H1 (cell line): Measurements from ENCODE around the gene GTF2F1. TPM values are rescaled to one million over a fixed set of nuclear protein-coding genes. Genes with fewer than 3 reads are reported as not detected.

ENCODE experiments used
- CTCF ChIA-PET: fragments of 300-600 bp; sonication (Branson Sonifier 250); formaldehyde crosslinking; loops from one replicate; lab custom pipeline; 2021; ENCODE audit not compliant: partially characterized antibody; lab: Charles Lee
- POLR2A ChIA-PET: fragments of 300-600 bp; sonication (Branson Sonifier 250); formaldehyde crosslinking; loops from one replicate; lab custom pipeline; 2021; ENCODE audit warnings: inconsistent platforms; ENCODE audit not compliant: partially characterized antibody; lab: Charles Lee
- DNase-seq, 2 experiments: peaks; one replicate each; pipeline versions ENCODE4 v3.0.0 to v3.0.0-alpha.2; 2010 to 2022; ENCODE audit warnings: low spot score in 2 of 2, low read depth in 1 of 2, mixed read lengths in 1 of 2
- FAIRE-seq: peaks from 2 replicates; lab custom pipeline; 2011; peaks lifted over from hg19 to GRCh38; lab: Jason Lieb, UNC
- H2AFZ ChIP-seq: 2 replicates; pipeline ENCODE4 v1.8.1; 2012; ENCODE audit warnings: low read length, inconsistent platforms
- H2AK5ac ChIP-seq: 2 replicates; pipeline ENCODE4 v1.6.1; 2013; ENCODE audit warnings: low read depth, low read length
- H2BK120ac ChIP-seq: replicated peaks from 2 replicates; pipeline ENCODE3; 2013; ENCODE audit warnings: low read depth, low read length, inconsistent platforms
- H2BK12ac ChIP-seq: 2 replicates; pipeline ENCODE4 v1.6.1; 2013; ENCODE audit warnings: low read depth, low read length
- H2BK15ac ChIP-seq: 2 replicates; pipeline ENCODE4 v1.6.1; 2013; ENCODE audit warnings: low read length
- H2BK20ac ChIP-seq: 2 replicates; pipeline ENCODE4 v1.6.1; 2013; ENCODE audit warnings: low read length
- H2BK5ac ChIP-seq: 2 replicates; pipeline ENCODE4 v1.6.1; 2013; ENCODE audit warnings: low read depth, low read length
- H3K14ac ChIP-seq: 2 replicates; pipeline ENCODE4 v1.6.1; 2013; ENCODE audit warnings: inconsistent platforms; ENCODE audit not compliant: insufficient read length
- H3K18ac ChIP-seq: 2 replicates; pipeline ENCODE4 v1.6.1; 2013; ENCODE audit warnings: low read length; ENCODE audit errors: extremely low read depth
- H3K23ac ChIP-seq: 2 replicates; pipeline ENCODE4 v1.6.1; 2013; ENCODE audit warnings: inconsistent platforms; ENCODE audit not compliant: insufficient read length
- H3K23me2 ChIP-seq: 2 replicates; pipeline ENCODE4 v1.6.1; 2013; ENCODE audit warnings: low read depth, low read length
- H3K27ac ChIP-seq: 2 replicates; pipeline ENCODE4 v1.6.1; 2011; ENCODE audit warnings: low read depth, low read length, inconsistent platforms
- H3K27me3 ChIP-seq, 4 experiments: replicated peaks in 1 of 4; 1 replicate in 1 of 4; 2 replicates in 3 of 4; pipeline versions ENCODE4 v1.6.1 to v1.8.1; 2011 to 2013; ENCODE audit warnings: low read length in 3 of 4, mild to moderate bottlenecking in 3 of 4, inconsistent platforms in 2 of 4, mixed read lengths in 2 of 4, moderate library complexity in 1 of 4; ENCODE audit not compliant: control insufficient read depth in 3 of 4, insufficient read depth in 3 of 4; ENCODE audit errors: extremely low read depth in 1 of 4
- H3K36me3 ChIP-seq, 4 experiments: 2 replicates each; pipeline versions ENCODE4 v1.6.1 to v1.8.1; 2011 to 2013; ENCODE audit warnings: mild to moderate bottlenecking in 4 of 4, low read length in 3 of 4, moderate library complexity in 2 of 4, control low read depth in 1 of 4, inconsistent platforms in 1 of 4; ENCODE audit not compliant: insufficient read depth in 4 of 4, control insufficient read depth in 2 of 4
- H3K4ac ChIP-seq: replicated peaks from 2 replicates; pipeline ENCODE3; 2013; ENCODE audit warnings: low read length, low read depth, mixed read lengths, inconsistent platforms; ENCODE audit not compliant: insufficient read length
- H3K4me1 ChIP-seq, 4 experiments: replicated peaks in 1 of 4; 1 replicate in 1 of 4; 2 replicates in 3 of 4; pipeline versions ENCODE4 v1.6.1 to v1.8.1; 2011 to 2013; ENCODE audit warnings: low read length in 3 of 4, inconsistent platforms in 2 of 4, mixed read lengths in 1 of 4; ENCODE audit not compliant: insufficient read depth in 4 of 4, control insufficient read depth in 3 of 4
- H3K4me2 ChIP-seq, 2 experiments: 2 replicates each; pipeline versions ENCODE4 v1.6.1 to v1.8.1; 2011 to 2013; ENCODE audit warnings: low read depth in 2 of 2, low read length in 2 of 2, control low read depth in 1 of 2, inconsistent platforms in 1 of 2, mild to moderate bottlenecking in 1 of 2; ENCODE audit not compliant: insufficient read depth in 1 of 2
- H3K4me3 ChIP-seq, 4 experiments: fragments of 200-600, 300-600 bp in 1 of 4; sonication (generic), shearing (Covaris generic), sonication (Bioruptor Twin) in 1 of 4; 2 replicates each; pipeline versions ENCODE4 v1.5.1 to v1.8.1; 2011 to 2016; ENCODE audit warnings: low read length in 4 of 4, low read depth in 3 of 4, control low read depth in 2 of 4, inconsistent platforms in 2 of 4, mild to moderate bottlenecking in 2 of 4, mixed read lengths in 1 of 4, moderate library complexity in 1 of 4; ENCODE audit not compliant: insufficient read depth in 2 of 4; ENCODE audit errors: extremely low read depth in 1 of 4
- H3K56ac ChIP-seq: replicated peaks from 2 replicates; pipeline ENCODE3; 2013; ENCODE audit warnings: low read depth, mild to moderate bottlenecking, mixed read lengths, low read length, inconsistent platforms; ENCODE audit not compliant: insufficient read length
- H3K79me1 ChIP-seq: 2 replicates; pipeline ENCODE4 v1.6.1; 2013; ENCODE audit warnings: low read depth, low read length, control low read depth
- H3K79me2 ChIP-seq, 2 experiments: 2 replicates each; pipeline versions ENCODE4 v1.6.1 to v1.8.1; 2012 to 2013; ENCODE audit warnings: low read length in 2 of 2, mild to moderate bottlenecking in 2 of 2, inconsistent platforms in 1 of 2; ENCODE audit not compliant: insufficient read depth in 2 of 2, control insufficient read depth in 1 of 2
- H3K9ac ChIP-seq, 4 experiments: replicated peaks in 1 of 4; 1 replicate in 1 of 4; 2 replicates in 3 of 4; pipeline versions ENCODE4 v1.6.1 to v1.8.1; 2011 to 2013; ENCODE audit warnings: low read depth in 3 of 4, low read length in 3 of 4, control low read depth in 2 of 4, mild to moderate bottlenecking in 2 of 4, moderate library complexity in 2 of 4, inconsistent platforms in 1 of 4; ENCODE audit errors: extremely low read depth in 1 of 4
- H3K9me3 ChIP-seq, 2 experiments: 2 replicates each; pipeline versions ENCODE4 v1.6.1 to v1.8.1; 2012 to 2013; ENCODE audit warnings: mild to moderate bottlenecking in 2 of 2, moderate library complexity in 2 of 2, control low read depth in 1 of 2, inconsistent platforms in 1 of 2, low read depth in 1 of 2, low read length in 1 of 2, mixed read lengths in 1 of 2; ENCODE audit not compliant: insufficient read depth in 2 of 2
- H4K20me1 ChIP-seq, 2 experiments: replicated peaks in 1 of 2; 2 replicates each; pipeline versions ENCODE3 to v1.8.1; 2011 to 2013; ENCODE audit warnings: inconsistent platforms in 2 of 2, low read length in 2 of 2, mild to moderate bottlenecking in 1 of 2; ENCODE audit not compliant: insufficient read depth in 2 of 2, control insufficient read depth in 1 of 2
- H4K5ac ChIP-seq: 2 replicates; pipeline ENCODE4 v1.6.1; 2013; ENCODE audit warnings: low read length, low read depth, mixed read lengths, inconsistent platforms; ENCODE audit not compliant: insufficient read length
- H4K8ac ChIP-seq: 2 replicates; pipeline ENCODE4 v1.8.0; 2013; ENCODE audit warnings: mild to moderate bottlenecking, moderate library complexity, low read length, inconsistent platforms; ENCODE audit not compliant: insufficient read depth; ENCODE audit errors: extremely low read depth
- H4K91ac ChIP-seq: replicated peaks from 2 replicates; pipeline ENCODE3; 2013; ENCODE audit warnings: low read length, mixed read lengths, inconsistent platforms; ENCODE audit not compliant: insufficient read length
- ATF2 ChIP-seq: IDR thresholded peaks from 2 replicates; pipeline ENCODE4 v1.6.1; 2012; ENCODE audit warnings: low read length, inconsistent platforms
- BCL11A ChIP-seq, 2 experiments: IDR thresholded peaks; one replicate each; pipeline ENCODE4 v1.6.1; 2011; ENCODE audit warnings: low read depth in 2 of 2, low read length in 2 of 2, mild to moderate bottlenecking in 2 of 2
- EP300 ChIP-seq, 2 experiments: IDR thresholded peaks; 1 replicate in 1 of 2; 2 replicates in 1 of 2; pipeline ENCODE4 v1.6.1; 2011 to 2012; ENCODE audit warnings: low read depth in 2 of 2, low read length in 2 of 2, mild to moderate bottlenecking in 2 of 2, borderline replicate concordance in 1 of 2, inconsistent platforms in 1 of 2, moderate library complexity in 1 of 2
- KDM1A ChIP-seq: fragments of 200-600, 300-600 bp; sonication (generic); IDR thresholded peaks from 2 replicates; pipeline ENCODE4 v1.7.1; 2016; ENCODE audit warnings: mild to moderate bottlenecking, low read length, borderline replicate concordance
- NRF1 ChIP-seq: IDR thresholded peaks from 2 replicates; pipeline ENCODE4 v1.6.1; 2011; ENCODE audit warnings: mild to moderate bottlenecking, low read depth, low read length, improper control_type of control experiment
- POLR2AphosphoS5 ChIP-seq: IDR thresholded peaks from 2 replicates; pipeline ENCODE4 v1.6.1; 2011; ENCODE audit warnings: low read depth, low read length
- POU5F1 ChIP-seq: IDR thresholded peaks from 2 replicates; pipeline ENCODE4 v1.6.1; 2011; ENCODE audit warnings: low read depth, mild to moderate bottlenecking, low read length, moderate library complexity
- SP1 ChIP-seq: IDR thresholded peaks from 2 replicates; pipeline ENCODE4 v1.6.1; 2011; ENCODE audit warnings: low read depth, low read length
- SUZ12 ChIP-seq: fragments of 200-600 bp; sonication (generic); IDR thresholded peaks from 2 replicates; pipeline ENCODE4 v1.6.1; 2012; ENCODE audit warnings: mild to moderate bottlenecking, inconsistent platforms, low read length, moderate library complexity, mixed read lengths
- USF2 ChIP-seq: IDR thresholded peaks from 2 replicates; pipeline ENCODE4 v1.6.1; 2011; ENCODE audit warnings: low read length, improper control_type of control experiment
- WGBS, 2 experiments: shearing (Covaris generic) in 1 of 2; methylation state at CpG; one replicate each; pipeline versions ENCODE4 v1.1.6 to v1.1.7; 2013 to 2015; ENCODE audit warnings: low lambda C conversion rate in 2 of 2, mixed read lengths in 2 of 2, inconsistent platforms in 1 of 2, low coverage in 1 of 2, missing lambda C conversion rate in 1 of 2; ENCODE audit not compliant: insufficient replicate concordance in 2 of 2, insufficient coverage in 1 of 2, insufficient read length in 1 of 2; ENCODE audit errors: extremely low coverage in 1 of 2, missing lambda C conversion rate in 1 of 2; 5-methylcytosine and 5-hydroxymethylcytosine counted together
- polyA plus RNA-seq, 7 experiments: library from polyadenylated mRNA; depleted of rRNA in 3 of 7; stranded (reverse) in 5 of 7; unstranded in 2 of 7; fragments of >200 nt in 5 of 7; fragments of 200-250 nt in 2 of 7; gene quantifications; 1 replicate in 5 of 7; 2 replicates in 1 of 7; 4 replicates in 1 of 7; pipeline versions ENCODE4 v1.2.1 to v1.2.3, GENCODE V29; 2011 to 2013; ENCODE audit warnings: missing spikeins in 2 of 7, mixed read lengths in 2 of 7
- total RNA-seq: library from RNA; stranded (reverse); fragmentation: NEBNext Ultra II Directional; extraction: Animal tissue kit (Norgen Biotek cat#: 25700); gene quantifications from 2 replicates; pipeline ENCODE4 v1.2.1, GENCODE V29; 2021

Gene GTF2F1
- total and polyA plus RNA-seq, 2 of the 8 experiments (the other 6 are each of a cell fraction or from before 2014, with no cell fraction given), result 29.3 to 56.3 TPM

- H3K79me2 ChIP-seq, result no peaks in the 10 kb centered on the region
- no peak overlapping the region for H2AK5ac ChIP-seq
- no peak for FAIRE-seq
- H3K36me3 ChIP-seq, result peaks cover 20 to 50% (median 40%) of the 10 kb centered on the region in 4 experiments
- H2BK20ac ChIP-seq, result no peak overlapping the region
- H3K4me3 ChIP-seq, result no peak overlapping the region
- no peak overlapping the region for H2BK12ac ChIP-seq
- no peak overlapping the region for H2AFZ ChIP-seq
- H3K14ac ChIP-seq, result no peak overlapping the region
- H3K79me1 ChIP-seq, result no peaks in the 10 kb centered on the region
- H4K8ac ChIP-seq, result no peak overlapping the region
- H2BK5ac ChIP-seq, result no peak overlapping the region
- no peak overlapping the region for H3K23ac ChIP-seq
- H3K4me1 ChIP-seq, result peaks cover 0 to under 1% (median 0%) of the 10 kb centered on the region in 4 experiments; a peak in 3 of 7 replicates
- H3K27ac ChIP-seq, result no peak overlapping the region
- H3K4ac ChIP-seq, result no peak overlapping the region
- H4K91ac ChIP-seq, result no peak overlapping the region
- 92% methylated on average over 19 of the region's 40 CpGs; no CpG with 5 or more reads in 1 of the 2 experiments for WGBS, 2 experiments
- H3K9me3 ChIP-seq, result peaks cover 5 to 11% of the 10 kb centered on the region in 2 experiments; a peak in 2 of 4 replicates
- peaks cover 2 to 6% of the 10 kb centered on the region in 2 experiments for H4K20me1 ChIP-seq
- H2BK15ac ChIP-seq, result no peak overlapping the region
- H3K18ac ChIP-seq, result no peak overlapping the region
- no peak overlapping the region for H3K4me2 ChIP-seq
- no peak overlapping the region for H2BK120ac ChIP-seq
- H3K27me3 ChIP-seq, result no peaks in the 10 kb centered on the region
- ChIA-PET POLR2A (interaction anchor here (0.7 to 0.8 kb wide), 3 partner anchors 20 to 40 kb away, joined by 3 to 4 read pairs (median 3); partner anchors contain the start of gene CLPP), CTCF (no interaction called here)
- no peak overlapping the region for H3K9ac ChIP-seq
- H4K5ac ChIP-seq, result no peak overlapping the region
- DNase-seq, result no peak
- H3K23me2 ChIP-seq, result no peaks in the 10 kb centered on the region
- no peak overlapping the region for H3K56ac ChIP-seq
- TF ChIP-seq POU5F1 (no peak), ATF2 (no peak), KDM1A (no peak), SP1 (no peak), NRF1 (no peak), BCL11A (IDR thresholded peaks at IDR 0.05; ENCODE audit: low read depth in 2 of 2, low read length in 2 of 2) (no peak), SUZ12 (no peak), EP300 (IDR thresholded peaks at IDR 0.05; ENCODE audit: borderline replicate concordance in 1 of 2, low read depth in 2 of 2, low read length in 2 of 2) (no peak), USF2 (no peak), POLR2AphosphoS5 (no peak)
Measured at GRCh38 chr19:6381030-6381750, 11.8 kb downstream of the GTF2F1 start.
